Breast epithelium (tissue), 4 donors: ENCODE data around the gene REC8. TPM values are rescaled to one million over a fixed set of nuclear protein-coding genes. Genes with fewer than 3 reads are reported as not detected.

ENCODE experiments used
- DNase-seq, 2 donors: peaks; one replicate each; pipeline ENCODE4 v3.0.0-alpha.2; 2019; ENCODE audit warnings: low spot score in 2 of 2
- H3K27ac ChIP-seq, 2 donors: fragments of 200-600 bp; sonication (generic) in 1 of 2; one replicate each; pipeline ENCODE4 v1.5.1; 2016 to 2019; ENCODE audit warnings: mild to moderate bottlenecking in 1 of 2
- H3K27me3 ChIP-seq, 2 donors: fragments of 200-600 bp; sonication (generic) in 1 of 2; one replicate each; pipeline versions ENCODE4 v1.5.1 to v1.6.0; 2017 to 2019; ENCODE audit warnings: control low read depth in 1 of 2, mild to moderate bottlenecking in 1 of 2
- H3K36me3 ChIP-seq: fragments of 200-600 bp; one replicate; pipeline ENCODE4 v1.5.1; 2019
- H3K4me1 ChIP-seq, 2 donors: fragments of 200-600 bp; sonication (generic); one replicate each; pipeline ENCODE4 v1.5.1; 2016 to 2019; ENCODE audit warnings: control low read depth in 1 of 2
- H3K4me3 ChIP-seq, 3 donors: fragments of 200-600 bp; sonication (generic); 1 replicate in 2 of 3; 2 replicates in 1 of 3; pipeline ENCODE4 v1.5.1; 2016 to 2019; ENCODE audit warnings: mild to moderate bottlenecking in 3 of 3, moderate library complexity in 2 of 3
- H3K9me3 ChIP-seq, 2 donors: fragments of 200-600 bp; sonication (generic) in 1 of 2; one replicate each; pipeline ENCODE4 v1.5.1; 2016 to 2019; ENCODE audit warnings: control low read depth in 1 of 2
- POLR2A ChIP-seq: fragments of 450-650 bp; IDR thresholded peaks from one replicate; pipeline ENCODE4 v1.6.1; 2016; ENCODE audit warnings: antibody characterized with exemption, mild to moderate bottlenecking, moderate library complexity
- POLR2AphosphoS5 ChIP-seq, 3 donors: sonication (generic); formaldehyde crosslinking; IDR thresholded peaks; one replicate each; pipeline ENCODE4 v1.6.1; 2017; ENCODE audit warnings: antibody characterized with exemption in 3 of 3
- intact Hi-C: fragments of 100-400 bp; cut with DNase I; formaldehyde crosslinking; loops from one replicate; pipeline ENCODE4 v1.15.1; 2023; ENCODE audit warnings: low total_unique reads
- total RNA-seq, 3 donors: library from RNA; depleted of rRNA; stranded (reverse); fragments of >200 nt; gene quantifications; one replicate each; pipeline ENCODE4 v1.1.0, GENCODE V29; 2016
- TF ChIP-seq, protein P1 (sequence below), 3 donors: fragments of 450-650 bp; IDR thresholded peaks; one replicate each; pipeline ENCODE4 v1.5.1; 2016 to 2017; ENCODE audit warnings: antibody characterized with exemption in 3 of 3, mild to moderate bottlenecking in 3 of 3, moderate library complexity in 3 of 3

REC8 gene, protein sequence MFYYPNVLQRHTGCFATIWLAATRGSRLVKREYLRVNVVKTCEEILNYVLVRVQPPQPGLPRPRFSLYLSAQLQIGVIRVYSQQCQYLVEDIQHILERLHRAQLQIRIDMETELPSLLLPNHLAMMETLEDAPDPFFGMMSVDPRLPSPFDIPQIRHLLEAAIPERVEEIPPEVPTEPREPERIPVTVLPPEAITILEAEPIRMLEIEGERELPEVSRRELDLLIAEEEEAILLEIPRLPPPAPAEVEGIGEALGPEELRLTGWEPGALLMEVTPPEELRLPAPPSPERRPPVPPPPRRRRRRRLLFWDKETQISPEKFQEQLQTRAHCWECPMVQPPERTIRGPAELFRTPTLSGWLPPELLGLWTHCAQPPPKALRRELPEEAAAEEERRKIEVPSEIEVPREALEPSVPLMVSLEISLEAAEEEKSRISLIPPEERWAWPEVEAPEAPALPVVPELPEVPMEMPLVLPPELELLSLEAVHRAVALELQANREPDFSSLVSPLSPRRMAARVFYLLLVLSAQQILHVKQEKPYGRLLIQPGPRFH
- total RNA-seq: 10 to 100 TPM in 1 of 3 donors, 1 to 10 TPM in 2; 2.9 to 10.2 (median 6.6) TPM

DNA sequence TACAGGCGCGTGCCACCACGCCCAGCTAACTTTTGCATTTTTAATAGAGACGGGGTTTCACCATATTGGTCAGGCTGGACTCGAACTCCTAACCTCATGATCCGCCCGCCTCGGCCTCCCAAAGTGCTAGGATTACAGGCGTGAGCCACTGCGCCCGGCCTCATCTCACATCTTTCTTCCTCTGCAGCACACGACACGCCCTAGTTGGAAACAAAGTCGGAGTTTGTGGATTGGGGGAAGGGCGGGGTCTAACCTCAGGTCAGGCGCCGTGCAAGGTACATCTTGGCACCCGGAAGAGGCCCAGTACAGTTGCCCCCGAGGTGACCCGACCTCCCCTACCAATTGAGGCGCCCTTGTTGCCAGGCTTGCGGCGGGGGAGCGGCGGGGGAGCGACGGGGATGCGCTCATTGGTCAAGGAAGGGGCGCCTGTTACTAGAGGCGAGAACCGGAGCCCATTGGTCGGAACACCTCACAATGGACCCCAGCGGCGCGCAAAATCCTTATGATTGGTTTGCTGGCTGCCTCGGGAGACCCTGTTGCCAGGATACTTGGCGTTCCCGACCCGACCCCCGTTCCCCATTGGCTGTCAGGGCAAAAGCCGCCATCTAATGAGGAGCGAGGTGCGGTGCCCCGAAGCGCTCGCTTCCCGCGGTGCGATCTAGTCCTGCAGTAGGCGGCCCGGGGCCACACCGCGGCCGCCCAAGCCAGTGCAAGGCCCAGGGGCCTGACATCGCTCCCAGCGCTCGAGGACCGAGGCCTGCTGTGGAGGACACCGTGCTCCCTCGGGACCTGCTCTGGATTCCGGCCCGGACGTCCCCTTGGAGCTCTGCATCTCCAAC is at the start of gene REC8:
REC8 (plus strand) TSS at position 659 of the 839 bp plus-strand sequence. CDS start 473 bp downstream, outside the sequence.
- Histone ChIP-seq H3K9me3 (no peaks in the 10 kb centered on the region), H3K4me3 (peak within 1 kb of the TSS; percentile 1 to 19 (median 15)), H3K27me3 (no peaks in the 10 kb centered on the region), H3K36me3 (peaks cover 2% of the 10 kb centered on the region), H3K4me1 (no peaks in the 10 kb centered on the region), H3K27ac (no peak within 1 kb of the TSS)
- intact Hi-C loops: no loop called here
- TF ChIP-seq, protein P1, sequence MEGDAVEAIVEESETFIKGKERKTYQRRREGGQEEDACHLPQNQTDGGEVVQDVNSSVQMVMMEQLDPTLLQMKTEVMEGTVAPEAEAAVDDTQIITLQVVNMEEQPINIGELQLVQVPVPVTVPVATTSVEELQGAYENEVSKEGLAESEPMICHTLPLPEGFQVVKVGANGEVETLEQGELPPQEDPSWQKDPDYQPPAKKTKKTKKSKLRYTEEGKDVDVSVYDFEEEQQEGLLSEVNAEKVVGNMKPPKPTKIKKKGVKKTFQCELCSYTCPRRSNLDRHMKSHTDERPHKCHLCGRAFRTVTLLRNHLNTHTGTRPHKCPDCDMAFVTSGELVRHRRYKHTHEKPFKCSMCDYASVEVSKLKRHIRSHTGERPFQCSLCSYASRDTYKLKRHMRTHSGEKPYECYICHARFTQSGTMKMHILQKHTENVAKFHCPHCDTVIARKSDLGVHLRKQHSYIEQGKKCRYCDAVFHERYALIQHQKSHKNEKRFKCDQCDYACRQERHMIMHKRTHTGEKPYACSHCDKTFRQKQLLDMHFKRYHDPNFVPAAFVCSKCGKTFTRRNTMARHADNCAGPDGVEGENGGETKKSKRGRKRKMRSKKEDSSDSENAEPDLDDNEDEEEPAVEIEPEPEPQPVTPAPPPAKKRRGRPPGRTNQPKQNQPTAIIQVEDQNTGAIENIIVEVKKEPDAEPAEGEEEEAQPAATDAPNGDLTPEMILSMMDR (IDR thresholded peaks at IDR 0.05): no peak
- no peak for TF ChIP-seq POLR2A
- no peak for TF ChIP-seq POLR2AphosphoS5 (IDR thresholded peaks at IDR 0.05)
- no peak for DNase-seq

DNA sequence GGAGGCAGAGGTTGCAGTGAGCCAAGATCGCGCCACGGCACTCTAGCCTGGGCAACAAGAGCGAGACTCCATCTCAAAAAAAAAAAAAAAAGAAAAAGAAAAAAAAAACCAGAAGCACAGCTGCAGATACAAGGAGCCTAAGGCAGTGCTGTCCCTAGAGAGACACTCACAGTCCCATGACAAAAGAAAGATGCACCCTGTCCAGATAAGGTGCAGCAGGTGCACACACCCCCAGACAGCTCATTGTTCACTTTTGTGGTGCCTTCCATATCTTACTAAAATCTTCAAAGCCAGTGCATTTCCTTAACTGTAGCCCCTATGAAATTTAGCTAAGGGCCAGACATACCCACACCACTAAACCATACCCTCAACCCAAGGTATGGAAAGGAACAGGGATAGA is 49.5 kb upstream of the REC8 start:
- Histone ChIP-seq H3K4me3 (no peak overlapping the region), H3K36me3 (peaks cover 14% of the 10 kb centered on the region), H3K9me3 (no peaks in the 10 kb centered on the region), H3K4me1 (no peaks in the 10 kb centered on the region), H3K27ac (no peak overlapping the region), H3K27me3 (no peaks in the 10 kb centered on the region)
- intact Hi-C loops: loop anchor here (5.0 kb wide), 1 partner anchor 1190 kb away; no protein-coding TSS in a partner anchor
- no peak for DNase-seq
- TF ChIP-seq POLR2AphosphoS5 (IDR thresholded peaks at IDR 0.05) (no peak), POLR2A (no peak)
- TF ChIP-seq, protein P1 (IDR thresholded peaks at IDR 0.05): no peak

DNA sequence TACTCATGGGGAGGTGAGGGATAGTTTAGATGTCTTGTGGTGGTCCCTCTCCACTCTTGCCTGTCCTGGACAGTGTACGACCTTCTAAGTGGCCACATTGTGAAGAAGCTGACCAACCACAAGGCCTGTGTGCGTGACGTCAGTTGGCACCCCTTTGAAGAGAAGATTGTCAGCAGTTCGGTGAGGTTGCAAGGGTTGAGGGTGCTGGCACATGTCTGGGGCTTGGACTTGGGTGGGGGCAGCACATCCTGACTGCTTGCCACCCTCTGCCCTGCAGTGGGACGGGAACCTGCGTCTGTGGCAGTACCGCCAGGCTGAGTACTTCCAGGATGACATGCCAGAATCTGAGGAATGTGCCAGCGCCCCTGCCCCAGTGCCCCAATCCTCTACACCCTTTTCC is 49.0 kb upstream of the REC8 start:
- H3K36me3 ChIP-seq: peaks cover 14% of the 10 kb centered on the region

DNA sequence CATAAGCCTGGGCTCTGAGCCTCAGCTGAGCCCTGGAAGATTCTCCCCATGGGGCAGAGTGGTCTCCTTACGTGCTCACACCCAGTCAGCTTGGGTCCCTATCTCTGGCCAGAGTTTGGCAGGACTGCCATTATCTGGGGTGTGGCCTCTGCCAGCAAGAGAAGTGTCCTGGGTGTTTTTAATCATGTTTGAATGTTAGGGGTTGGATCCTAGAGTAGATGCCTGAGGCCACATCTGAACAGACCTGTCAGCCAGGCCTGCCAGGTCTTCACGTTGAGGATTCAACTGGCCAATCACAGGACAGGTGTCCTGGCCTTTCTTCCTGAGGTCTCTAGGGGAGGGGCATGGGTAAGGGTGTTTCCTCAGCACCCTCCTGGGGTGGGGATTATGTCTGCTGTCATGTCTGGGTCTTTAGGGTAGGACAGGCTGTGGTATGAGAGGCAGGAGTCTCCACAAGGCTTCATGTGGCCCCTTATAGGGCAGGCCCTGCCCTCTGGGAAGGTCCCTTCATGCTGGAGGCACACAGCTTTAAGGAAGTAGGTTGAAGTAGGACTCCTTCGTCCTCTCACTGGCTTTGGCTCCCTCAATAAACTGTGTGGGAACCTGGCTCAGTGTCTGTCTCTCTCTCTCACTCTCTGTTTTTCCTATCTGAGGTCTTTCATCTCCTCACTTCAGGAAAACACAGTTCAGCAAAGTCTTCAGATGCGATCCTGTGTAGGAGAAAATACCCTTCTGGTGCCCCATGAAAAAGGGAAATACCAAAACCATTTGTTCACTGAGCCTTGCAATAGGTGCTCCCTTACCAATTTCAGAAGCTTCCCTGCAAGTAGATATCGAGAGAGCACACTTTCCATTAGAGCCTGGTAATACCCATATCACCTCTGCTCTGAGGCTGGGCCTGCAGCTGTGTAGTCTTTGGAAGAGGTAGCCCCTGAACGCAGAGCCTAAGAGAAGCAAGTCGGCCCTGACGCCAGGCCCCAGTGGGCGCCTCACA is 48.2 kb upstream of the REC8 start:
- intact Hi-C loops: loop anchor here (5.0 kb wide), 1 partner anchor 1191 kb away; no protein-coding TSS in a partner anchor
- no peaks in the 10 kb centered on the region for H3K27me3 ChIP-seq
- no peak for DNase-seq
- TF ChIP-seq POLR2AphosphoS5 (IDR thresholded peaks at IDR 0.05): no peak
- TF ChIP-seq, protein P1 (IDR thresholded peaks at IDR 0.05): no peak
- no peak for TF ChIP-seq POLR2A
- H3K4me3 ChIP-seq: no peak overlapping the region
- H3K9me3 ChIP-seq: no peaks in the 10 kb centered on the region
- peaks cover 14% of the 10 kb centered on the region for H3K36me3 ChIP-seq
- H3K4me1 ChIP-seq: no peaks in the 10 kb centered on the region
- H3K27ac ChIP-seq: no peak overlapping the region

More for the DNA sequence above, 49.0 kb upstream of the REC8 start:
- no peaks in the 10 kb centered on the region for H3K27me3 ChIP-seq
- intact Hi-C loops: loop anchor here (5.0 kb wide), 1 partner anchor 1191 kb away; no protein-coding TSS in a partner anchor
- no peaks in the 10 kb centered on the region for H3K4me1 ChIP-seq
- TF ChIP-seq POLR2AphosphoS5 (IDR thresholded peaks at IDR 0.05) (no peak), POLR2A (no peak)
- H3K27ac ChIP-seq: no peak overlapping the region
- no peaks in the 10 kb centered on the region for H3K9me3 ChIP-seq
- no peak for DNase-seq
- H3K4me3 ChIP-seq: no peak overlapping the region
